GM12878 (cell line): ENCODE measurements around the gene HSF5.

Experiments
- BHLHE40 ChIP-seq, 2 experiments: fragments of 450-650 bp in 1 of 2; IDR thresholded peaks; 2 replicates each; pipeline ENCODE4 v1.6.1; 2011 to 2017; ENCODE audit warnings: low read depth in 2 of 2, borderline replicate concordance in 1 of 2, improper control_type of control experiment in 1 of 2, low read length in 1 of 2, mild to moderate bottlenecking in 1 of 2
- CHD4 ChIP-seq: fragments of 200-600 bp; sonication (generic); IDR thresholded peaks from 2 replicates; pipeline ENCODE4 v1.6.1; 2016; ENCODE audit warnings: mild to moderate bottlenecking
- CREB1 ChIP-seq: IDR thresholded peaks from 2 replicates; pipeline ENCODE4 v1.6.1; 2012; ENCODE audit warnings: low read depth, mild to moderate bottlenecking, inconsistent platforms
- EGR1 ChIP-seq, 2 experiments: IDR thresholded peaks; 1 replicate in 1 of 2; 2 replicates in 1 of 2; pipeline ENCODE4 v1.6.1; 2011 to 2012; ENCODE audit warnings: low read depth in 2 of 2, low read length in 2 of 2, borderline replicate concordance in 1 of 2, mild to moderate bottlenecking in 1 of 2, moderate library complexity in 1 of 2
- HCFC1 ChIP-seq: fragments of 150-350 bp; IDR thresholded peaks from 2 replicates; pipeline ENCODE4 v1.6.1; 2014; ENCODE audit warnings: low read length
- MTA2 ChIP-seq: fragments of 450-650 bp; IDR thresholded peaks from 2 replicates; pipeline ENCODE4 v1.6.1; 2016; ENCODE audit warnings: low read depth, mild to moderate bottlenecking, moderate library complexity
- POLR2A ChIP-seq: IDR thresholded peaks from 2 replicates; pipeline ENCODE4 v1.6.1; 2011; ENCODE audit warnings: low read depth, mild to moderate bottlenecking, low read length
- POLR2AphosphoS5 ChIP-seq: IDR thresholded peaks from 2 replicates; pipeline ENCODE4 v1.6.1; 2011; ENCODE audit warnings: mild to moderate bottlenecking, low read length, inconsistent platforms
- RAD21 ChIP-seq: IDR thresholded peaks from 2 replicates; pipeline ENCODE4 v1.6.1; 2011; ENCODE audit warnings: mild to moderate bottlenecking, low read depth, low read length, moderate library complexity; ENCODE audit not compliant: insufficient read depth
- TAF1 ChIP-seq: IDR thresholded peaks from 2 replicates; pipeline ENCODE4 v1.6.1; 2011; ENCODE audit warnings: mild to moderate bottlenecking, low read depth, low read length, borderline replicate concordance
- YY1 ChIP-seq: IDR thresholded peaks from 2 replicates; pipeline ENCODE4 v1.6.1; 2011; ENCODE audit warnings: low read depth, mild to moderate bottlenecking, low read length
- TF ChIP-seq, protein P1 (sequence below), 3 experiments: IDR thresholded peaks in 2 of 3; conservative IDR thresholded peaks in 1 of 3; 2 replicates each; pipeline ENCODE4 v1.5.1; 2011; ENCODE audit warnings: low read depth in 3 of 3, low read length in 3 of 3, mild to moderate bottlenecking in 3 of 3, control low read depth in 2 of 3, moderate library complexity in 2 of 3, inconsistent platforms in 1 of 3, mixed read lengths in 1 of 3; ENCODE audit not compliant: control insufficient read depth in 2 of 3, insufficient read depth in 1 of 3; ENCODE audit errors: extremely low read depth in 1 of 3
- TF ChIP-seq, protein P2 (sequence below): IDR thresholded peaks from 2 replicates; pipeline ENCODE4 v1.6.1; 2012; ENCODE audit warnings: low read depth, low read length, improper control_type of control experiment

DNA sequence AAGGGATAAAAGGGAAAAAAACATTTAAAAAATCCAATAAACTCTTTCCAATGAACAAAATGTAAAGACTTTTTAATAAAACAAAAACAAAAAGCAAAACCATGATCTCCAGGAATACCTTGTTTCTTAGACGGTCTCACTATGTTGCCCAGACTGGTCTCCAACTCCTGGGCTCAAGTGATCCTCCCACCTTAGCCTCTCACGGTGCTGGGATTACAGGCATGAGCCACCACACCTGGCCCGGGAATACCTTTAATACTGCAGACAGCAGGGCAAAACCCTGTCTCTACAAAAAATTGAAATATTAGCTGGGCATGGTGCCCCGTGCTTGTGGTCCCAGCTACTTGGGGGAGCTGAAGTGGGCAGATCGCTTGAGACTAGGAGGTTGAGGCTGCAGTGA lies 78.8 kb downstream of the HSF5 start:
- TF ChIP-seq, protein P1, sequence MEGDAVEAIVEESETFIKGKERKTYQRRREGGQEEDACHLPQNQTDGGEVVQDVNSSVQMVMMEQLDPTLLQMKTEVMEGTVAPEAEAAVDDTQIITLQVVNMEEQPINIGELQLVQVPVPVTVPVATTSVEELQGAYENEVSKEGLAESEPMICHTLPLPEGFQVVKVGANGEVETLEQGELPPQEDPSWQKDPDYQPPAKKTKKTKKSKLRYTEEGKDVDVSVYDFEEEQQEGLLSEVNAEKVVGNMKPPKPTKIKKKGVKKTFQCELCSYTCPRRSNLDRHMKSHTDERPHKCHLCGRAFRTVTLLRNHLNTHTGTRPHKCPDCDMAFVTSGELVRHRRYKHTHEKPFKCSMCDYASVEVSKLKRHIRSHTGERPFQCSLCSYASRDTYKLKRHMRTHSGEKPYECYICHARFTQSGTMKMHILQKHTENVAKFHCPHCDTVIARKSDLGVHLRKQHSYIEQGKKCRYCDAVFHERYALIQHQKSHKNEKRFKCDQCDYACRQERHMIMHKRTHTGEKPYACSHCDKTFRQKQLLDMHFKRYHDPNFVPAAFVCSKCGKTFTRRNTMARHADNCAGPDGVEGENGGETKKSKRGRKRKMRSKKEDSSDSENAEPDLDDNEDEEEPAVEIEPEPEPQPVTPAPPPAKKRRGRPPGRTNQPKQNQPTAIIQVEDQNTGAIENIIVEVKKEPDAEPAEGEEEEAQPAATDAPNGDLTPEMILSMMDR (IDR thresholded peaks at IDR 0.05 in 2 of 3, conservative IDR thresholded peaks at IDR 0.05 in 1 of 3; ENCODE audit: control insufficient read depth in 2 of 3, extremely low read depth in 1 of 3, insufficient read depth in 1 of 3, low read depth in 3 of 3, low read length in 3 of 3), result no peak
- TF ChIP-seq POLR2AphosphoS5 (no peak), TAF1 (no peak), MTA2 (no peak), CREB1 (no peak), YY1 (no peak), POLR2A (no peak), EGR1 (IDR thresholded peaks at IDR 0.05; ENCODE audit: borderline replicate concordance in 1 of 2, low read depth in 2 of 2, low read length in 2 of 2) (no peak), CHD4 (no peak), BHLHE40 (IDR thresholded peaks at IDR 0.05; ENCODE audit: borderline replicate concordance in 1 of 2, low read depth in 2 of 2, low read length in 1 of 2) (no peak), HCFC1 (no peak), RAD21 (no peak)
- TF ChIP-seq, protein P2, sequence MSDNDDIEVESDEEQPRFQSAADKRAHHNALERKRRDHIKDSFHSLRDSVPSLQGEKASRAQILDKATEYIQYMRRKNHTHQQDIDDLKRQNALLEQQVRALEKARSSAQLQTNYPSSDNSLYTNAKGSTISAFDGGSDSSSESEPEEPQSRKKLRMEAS, result no peak
